ENCODE measurements around the gene CHD3.

CHD3 gene

DNA sequence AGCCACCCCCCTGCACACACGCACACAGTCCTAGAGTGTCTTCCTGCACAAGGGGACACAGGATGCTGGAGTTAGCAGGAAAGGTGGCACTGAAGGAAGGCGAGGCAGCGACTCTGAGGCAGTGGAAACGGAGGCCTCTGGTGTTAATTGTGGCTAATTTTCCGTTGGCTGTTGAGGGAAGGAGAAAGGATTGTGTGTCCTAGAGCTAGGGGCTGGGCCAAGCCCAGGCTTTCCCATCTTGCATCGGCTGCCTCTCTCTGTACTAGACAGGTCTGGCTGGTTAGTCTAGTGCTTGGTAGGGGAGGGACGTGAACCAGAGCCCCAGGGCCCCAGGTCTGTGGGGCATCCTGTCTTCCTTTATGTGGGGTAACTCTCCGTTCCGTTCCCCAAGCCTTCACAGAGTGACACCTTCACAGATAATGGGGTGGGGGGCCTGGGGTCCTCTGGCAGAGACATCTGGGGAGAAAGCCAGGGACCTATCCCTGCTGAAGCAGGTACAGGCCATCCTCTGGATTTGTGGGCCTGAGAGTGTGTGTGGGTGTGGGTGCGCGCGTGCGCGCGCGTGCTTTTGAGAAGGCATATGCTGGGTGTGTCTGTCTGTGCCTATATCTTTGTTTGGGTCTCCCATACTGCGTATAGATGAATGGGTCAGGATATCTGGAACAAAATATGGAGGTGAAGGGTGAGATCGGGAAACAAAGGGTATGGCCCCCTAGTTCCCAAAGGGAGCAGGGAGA is at the start of gene CHD3:
Gene CHD3 (plus strand): TSS at position 606 of the 737 bp plus-strand sequence. CDS start 212 bp downstream, outside the sequence.
- peak; percentile 81 for DNase-seq

DNA sequence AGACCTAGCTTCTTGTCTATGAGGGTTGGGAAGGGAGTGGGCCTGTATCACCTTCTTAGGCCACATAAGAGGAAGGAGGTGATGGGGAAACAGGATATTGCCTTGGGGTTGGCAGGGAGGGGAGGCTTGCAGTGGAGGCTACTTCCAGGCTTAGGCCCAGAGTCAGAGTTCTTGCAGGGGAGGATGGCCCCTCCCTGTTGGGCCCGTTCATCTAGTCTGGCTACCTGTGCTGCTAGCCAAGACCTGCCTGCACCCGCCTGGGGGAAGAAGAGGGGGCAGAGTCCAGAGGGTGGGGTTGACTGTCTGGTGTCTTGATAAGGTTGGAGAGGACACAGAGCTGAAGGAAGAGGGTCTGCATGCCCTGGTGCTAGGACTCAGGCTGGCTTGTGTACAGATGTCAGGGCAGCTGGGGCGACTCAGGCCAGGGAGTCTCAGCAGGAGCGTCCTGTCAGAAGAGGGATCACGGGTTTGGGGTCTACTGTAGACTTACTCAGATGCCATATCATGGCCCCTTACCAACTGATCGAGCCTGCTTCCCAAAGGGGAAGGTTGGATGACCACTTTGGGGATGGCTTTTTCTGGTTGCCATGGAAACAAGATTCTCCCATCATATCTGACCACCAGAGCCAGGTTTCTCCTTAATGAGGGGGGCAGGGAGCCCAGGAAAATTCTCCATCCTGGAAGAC is 49.3 kb upstream of the CHD3 start:
- DNase-seq, result no peak

DNA sequence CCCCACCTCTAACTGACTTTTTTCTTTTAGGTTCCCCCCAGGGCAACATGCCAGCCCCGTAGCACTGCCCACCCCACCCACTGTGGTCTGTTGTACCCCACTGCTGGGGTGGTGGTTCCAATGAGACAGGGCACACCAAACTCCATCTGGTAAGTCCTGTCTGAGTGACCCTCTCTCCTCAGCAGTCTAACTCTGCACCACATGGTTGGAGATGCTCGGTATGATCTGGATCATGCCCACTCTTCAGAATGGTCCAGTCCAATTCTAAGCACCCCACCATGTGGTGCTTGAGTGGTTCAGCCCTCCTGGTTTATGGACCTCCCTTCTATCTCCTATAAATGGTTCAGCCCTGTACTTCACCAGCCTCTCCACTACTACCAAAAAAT is 48.7 kb upstream of the CHD3 start:
- no peak for DNase-seq

DNA sequence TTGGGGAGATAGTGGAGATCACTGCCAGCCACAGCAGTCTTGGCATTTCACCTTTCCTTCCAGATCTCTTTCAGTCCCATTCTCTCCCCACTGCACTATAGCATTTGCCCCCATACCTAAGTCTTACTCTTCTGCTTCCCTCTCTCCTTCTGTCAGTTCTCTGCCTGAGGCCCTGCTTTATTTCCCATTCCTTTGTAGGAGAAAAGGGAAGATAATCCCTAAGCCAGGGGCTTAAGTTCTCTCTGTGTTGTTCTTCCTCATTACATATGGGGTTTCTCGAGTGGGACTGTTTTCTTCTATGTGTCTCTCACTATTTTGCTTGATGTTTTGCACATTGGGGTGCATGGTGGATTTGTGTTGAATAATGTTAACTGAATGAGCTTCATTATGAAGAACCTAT is 48.1 kb upstream of the CHD3 start:
- no peak for DNase-seq

DNA sequence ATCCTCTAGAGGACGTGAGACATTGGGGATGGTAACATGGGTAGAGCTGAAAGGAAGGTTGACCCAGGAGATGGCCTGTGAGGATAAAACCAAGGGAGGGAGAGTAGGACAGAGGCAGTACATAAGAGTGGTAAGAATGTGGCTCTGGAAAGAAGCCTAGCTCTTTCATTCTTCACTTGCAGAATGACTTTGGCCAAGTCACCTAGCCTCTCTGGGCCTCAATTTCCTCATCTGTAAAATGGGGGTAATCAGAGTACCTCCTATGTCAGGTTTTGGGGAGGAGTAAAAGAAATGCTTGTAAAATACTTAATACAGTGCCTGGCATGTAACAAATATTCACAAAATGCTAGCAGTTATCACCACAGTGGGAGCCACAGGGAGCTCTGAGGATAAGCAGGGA is 47.7 kb upstream of the CHD3 start:
- no peak for DNase-seq

DNA sequence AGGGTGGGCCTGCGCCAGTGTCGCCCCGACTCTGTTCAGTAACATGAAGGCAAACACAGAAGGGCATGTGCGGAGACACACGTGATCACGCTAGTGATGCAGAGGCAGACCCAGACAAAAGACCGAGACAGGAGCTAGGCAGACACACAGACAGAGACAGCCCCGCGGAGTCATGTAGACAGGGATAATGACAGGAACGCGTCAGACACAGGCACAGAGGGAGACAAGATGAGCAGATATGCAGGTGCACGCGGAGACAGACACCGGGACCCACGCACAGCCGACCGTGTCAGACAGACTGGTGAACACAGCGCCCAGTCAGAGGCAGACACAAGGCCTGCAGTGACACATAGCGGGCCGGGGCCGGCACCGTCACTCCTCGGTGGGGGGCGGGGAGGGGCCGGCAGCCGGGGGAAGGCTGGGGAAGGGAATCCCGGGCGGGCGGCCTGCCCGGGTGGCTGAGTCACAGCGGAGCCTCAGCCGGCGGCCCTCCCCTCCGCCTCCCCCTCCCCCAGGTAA is 47.1 kb upstream of the CHD3 start:
- peak; percentile 96 for DNase-seq

DNA sequence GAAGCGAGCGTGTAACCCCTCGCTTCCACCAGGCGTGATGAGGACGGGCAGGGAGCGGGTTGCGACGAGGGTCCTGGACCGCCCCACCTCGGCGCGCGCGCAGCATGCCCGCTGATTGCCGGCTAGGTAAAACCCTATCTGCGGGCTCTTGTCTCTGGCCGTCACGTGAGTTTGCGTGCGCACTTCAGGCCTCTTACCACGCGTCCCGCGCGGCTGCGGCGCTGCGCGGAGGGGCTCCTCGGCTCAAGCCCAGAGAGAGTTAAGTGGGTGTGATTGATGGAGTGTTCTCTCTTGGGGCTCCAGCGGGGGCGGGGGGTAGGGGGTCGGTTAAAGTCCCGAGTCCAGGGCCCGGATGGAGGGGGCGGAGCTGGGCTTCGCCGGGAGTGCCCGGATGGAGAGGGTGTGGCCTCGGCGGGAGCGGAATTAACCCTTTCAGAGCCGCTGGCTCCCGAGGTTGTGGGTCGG is 46.6 kb upstream of the CHD3 start:
- DNase-seq, result peak; percentile 97

DNA sequence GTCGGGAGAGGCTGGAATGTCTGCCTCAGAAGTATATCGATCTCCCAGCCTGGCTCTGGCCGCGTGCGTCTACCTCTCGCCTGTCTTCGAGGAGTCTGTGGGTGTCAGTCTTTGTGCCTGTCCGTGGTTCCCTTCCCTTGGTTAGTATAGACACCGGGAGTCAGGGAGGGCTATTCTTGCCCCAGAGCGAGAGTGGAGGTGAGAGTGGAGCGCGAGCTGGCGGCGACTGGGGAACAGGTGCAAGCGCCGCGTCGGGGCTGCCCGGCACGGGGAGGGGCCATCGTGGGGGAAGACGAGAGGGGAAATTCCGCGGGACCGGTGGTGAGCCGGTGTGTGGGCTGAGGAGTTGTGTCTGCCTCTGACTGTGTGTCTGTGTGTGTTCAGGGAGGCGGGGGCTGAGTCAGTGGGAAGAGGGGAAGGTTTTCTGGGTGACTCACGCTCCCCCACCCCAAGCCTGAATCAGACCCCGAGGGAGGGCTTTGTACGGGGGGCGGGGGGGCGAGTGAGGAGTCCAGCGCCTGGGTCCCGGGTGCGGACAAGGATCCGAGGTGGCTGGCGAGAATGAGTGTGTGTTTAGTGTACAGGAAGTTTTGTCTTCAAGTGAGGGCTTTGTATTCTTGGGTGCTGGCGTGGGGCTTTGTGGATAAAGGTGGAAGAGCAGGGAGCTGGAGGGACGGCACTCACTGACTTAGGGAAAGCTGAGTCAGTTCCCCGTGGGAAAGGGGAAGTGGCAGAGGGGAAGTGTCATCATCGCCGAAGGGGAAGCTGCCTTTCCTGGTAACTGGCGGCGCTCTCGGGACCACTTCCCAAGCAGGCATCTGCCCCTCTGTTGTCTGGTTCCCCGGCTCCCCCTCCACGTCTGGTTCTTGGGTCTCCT is 46.0 kb upstream of the CHD3 start:
- DNase-seq, result no peak

DNA sequence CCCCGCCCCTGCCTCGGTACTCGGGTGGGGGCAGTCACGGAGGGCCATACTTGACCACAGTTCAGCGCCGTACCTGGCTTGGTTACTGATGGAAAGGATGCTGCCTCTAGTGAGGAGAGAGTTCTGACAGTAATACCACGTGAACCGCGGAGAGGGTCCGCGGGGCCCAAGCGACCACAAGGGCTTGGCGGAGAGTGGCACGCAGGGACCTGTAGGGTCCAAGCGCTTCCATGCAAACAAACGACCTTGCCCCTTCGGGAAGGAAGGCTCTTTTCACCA is 45.4 kb upstream of the CHD3 start:
- peak; percentile 90 for DNase-seq

DNA sequence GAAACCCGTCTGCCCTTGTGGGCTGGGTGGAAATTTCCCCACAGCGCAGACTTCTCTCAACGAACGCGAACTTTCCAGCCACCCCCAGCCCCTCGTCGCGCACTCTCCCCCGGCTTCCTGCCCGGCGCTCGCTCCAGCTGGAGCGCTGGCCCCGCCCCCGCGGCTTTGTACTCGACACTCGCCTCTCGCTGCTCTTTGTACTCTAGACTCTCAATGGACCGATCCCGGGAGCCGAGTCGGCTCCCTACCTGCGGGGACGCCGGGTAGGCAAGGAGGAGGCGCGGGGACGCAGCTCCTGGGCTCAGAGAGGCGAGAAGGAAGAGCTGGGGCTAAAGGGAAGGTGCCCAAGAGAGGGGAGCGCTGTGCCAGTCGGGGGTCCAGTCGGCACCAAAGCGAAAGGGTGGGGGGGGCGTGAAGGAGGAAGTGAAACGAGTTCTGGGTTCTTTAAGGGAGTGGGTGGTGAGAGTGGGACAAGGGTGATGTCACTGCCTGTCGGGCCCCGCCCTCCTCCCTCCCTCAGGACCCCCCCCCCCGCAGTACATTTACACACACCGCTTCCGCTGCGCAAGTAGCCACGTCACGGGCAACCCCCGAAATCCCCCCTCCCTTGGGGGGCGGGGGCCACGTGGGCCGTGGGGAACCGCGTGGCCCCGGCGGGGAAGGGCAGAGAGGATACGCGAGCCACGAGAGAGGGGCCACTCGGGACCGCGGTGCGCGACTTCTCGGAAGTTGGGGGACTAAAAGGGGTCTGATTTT is 44.9 kb upstream of the CHD3 start:
- DNase-seq, result peak; percentile 95

DNA sequence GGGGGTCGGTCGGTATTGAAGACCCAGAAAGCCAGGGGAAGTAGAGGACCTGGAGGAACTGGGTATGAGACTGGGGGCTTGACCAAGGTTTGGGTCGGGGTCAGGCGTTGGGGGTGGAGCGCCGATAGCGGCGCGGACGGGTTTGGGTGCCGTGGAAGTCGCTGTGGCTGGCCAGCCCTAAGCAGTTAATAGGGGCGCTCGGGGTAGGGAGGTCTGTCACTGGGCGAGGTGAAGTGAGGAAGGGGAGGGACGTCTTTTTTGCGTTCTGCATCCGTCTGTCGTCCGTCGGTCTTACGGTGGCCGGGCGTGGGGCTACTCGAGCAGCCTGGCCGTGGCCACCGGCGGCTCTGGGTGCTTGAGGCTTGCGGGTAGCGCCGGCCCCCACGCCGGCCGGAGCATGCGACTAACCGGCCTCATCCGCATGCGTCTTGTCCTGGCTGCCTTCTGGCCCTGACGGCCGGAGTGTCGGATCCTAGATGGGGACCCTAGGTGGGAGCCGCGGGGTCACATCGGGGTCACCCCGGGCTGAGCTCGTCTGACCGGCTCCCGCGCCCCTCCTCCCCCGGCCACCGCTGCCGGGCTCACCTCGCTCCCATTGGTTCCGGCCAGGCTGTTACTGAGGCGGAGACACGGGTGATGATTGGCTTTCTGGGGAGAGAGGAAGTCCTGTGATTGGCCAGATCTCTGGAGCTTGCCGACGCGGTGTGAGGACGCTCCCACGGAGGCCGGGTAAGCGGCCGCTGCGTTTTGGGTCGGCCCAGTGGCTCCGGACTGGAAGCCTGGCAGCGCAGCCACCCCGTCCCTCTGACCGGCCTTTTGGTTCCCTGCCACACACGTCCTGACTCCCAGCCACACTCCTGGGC is 44.1 kb upstream of the CHD3 start:
- DNase-seq, result peak; percentile 91

DNA sequence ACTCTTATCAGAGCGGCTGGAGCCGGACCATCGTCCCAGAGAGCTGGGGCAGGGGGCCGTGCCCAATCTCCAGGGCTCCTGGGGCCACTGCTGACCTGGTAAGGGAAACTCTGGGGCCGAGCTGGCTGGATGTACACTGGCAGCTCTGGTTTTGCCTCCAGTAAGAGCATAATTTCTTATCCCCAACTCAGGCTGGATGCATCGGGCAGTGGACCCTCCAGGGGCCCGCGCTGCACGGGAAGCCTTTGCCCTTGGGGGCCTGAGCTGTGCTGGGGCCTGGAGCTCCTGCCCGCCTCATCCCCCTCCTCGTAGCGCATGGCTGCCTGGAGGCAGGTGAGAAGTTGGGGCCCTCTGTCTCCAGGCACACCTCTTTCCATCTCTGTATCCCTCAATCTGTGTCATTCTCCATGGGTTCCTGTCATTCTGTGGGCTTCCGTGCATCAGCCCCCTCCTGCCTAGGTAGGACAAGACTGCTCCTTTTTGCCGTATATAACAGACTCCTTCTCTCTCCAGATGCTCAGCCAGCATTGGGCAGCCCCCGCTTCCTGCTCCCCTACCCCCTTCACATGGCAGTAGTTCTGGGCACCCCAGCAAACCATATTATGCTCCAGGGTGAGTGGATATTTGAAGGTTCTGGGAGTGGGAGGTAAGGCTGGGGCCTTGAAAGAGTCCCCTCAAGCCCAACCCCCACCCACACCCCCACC is 43.1 kb upstream of the CHD3 start:
- DNase-seq, result no peak

DNA sequence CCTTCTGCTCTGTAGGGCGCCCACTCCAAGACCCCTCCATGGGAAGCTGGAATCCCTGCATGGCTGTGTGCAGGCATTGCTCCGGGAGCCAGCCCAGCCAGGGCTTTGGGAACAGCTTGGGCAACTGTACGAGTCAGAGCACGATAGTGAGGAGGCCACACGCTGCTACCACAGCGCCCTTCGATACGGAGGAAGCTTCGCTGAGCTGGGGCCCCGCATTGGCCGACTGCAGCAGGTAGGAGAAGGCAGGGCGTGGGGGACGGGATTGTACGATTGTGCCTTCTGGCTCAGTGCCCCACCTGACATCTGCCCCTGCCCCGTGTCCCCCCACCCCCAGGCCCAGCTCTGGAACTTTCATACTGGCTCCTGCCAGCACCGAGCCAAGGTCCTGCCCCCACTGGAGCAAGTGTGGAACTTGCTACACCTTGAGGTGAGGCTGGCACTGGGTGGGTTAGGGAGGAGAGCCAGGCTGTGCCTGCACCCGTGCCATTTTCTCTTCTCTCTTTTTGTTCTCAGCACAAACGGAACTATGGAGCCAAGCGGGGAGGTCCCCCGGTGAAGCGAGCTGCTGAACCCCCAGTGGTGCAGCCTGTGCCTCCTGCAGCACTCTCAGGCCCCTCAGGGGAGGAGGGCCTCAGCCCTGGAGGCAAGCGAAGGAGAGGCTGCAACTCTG is 42.4 kb upstream of the CHD3 start:
- no peak for DNase-seq

DNA sequence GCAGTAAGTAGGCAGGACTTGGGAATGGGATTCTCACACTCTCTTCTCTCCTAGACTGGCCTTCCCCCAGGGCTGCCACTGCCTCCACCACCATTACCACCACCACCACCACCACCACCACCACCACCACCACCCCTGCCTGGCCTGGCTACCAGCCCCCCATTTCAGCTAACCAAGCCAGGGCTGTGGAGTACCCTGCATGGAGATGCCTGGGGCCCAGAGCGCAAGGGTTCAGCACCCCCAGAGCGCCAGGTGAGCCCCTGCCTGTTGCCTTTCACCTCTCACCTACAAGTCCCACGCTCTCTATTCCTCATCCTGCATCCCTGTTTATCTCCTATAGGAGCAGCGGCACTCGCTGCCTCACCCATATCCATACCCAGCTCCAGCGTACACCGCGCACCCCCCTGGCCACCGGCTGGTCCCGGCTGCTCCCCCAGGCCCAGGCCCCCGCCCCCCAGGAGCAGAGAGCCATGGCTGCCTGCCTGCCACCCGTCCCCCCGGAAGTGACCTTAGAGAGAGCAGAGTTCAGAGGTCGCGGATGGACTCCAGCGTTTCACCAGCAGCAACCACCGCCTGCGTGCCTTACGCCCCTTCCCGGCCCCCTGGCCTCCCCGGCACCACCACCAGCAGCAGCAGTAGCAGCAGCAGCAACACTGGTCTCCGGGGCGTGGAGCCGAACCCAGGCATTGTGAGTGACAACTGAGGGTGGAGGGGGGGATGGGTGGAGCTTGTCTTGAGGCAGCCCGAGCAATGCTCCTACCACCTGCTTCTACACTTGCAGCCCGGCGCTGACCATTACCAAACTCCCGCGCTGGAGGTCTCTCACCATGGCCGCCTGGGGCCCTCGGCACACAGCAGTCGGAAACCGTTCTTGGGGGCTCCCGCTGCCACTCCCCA is 41.6 kb upstream of the CHD3 start:
- no peak for DNase-seq

DNA sequence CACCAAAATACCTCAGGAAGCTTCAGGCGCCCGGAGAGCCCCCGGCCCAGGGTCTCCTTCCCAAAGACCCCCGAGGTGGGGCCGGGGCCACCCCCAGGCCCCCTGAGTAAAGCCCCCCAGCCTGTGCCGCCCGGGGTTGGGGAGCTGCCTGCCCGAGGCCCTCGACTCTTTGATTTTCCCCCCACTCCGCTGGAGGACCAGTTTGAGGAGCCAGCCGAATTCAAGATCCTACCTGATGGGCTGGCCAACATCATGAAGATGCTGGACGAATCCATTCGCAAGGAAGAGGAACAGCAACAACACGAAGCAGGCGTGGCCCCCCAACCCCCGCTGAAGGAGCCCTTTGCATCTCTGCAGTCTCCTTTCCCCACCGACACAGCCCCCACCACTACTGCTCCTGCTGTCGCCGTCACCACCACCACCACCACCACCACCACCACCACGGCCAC is 40.4 kb upstream of the CHD3 start:
- DNase-seq, result no peak

DNA sequence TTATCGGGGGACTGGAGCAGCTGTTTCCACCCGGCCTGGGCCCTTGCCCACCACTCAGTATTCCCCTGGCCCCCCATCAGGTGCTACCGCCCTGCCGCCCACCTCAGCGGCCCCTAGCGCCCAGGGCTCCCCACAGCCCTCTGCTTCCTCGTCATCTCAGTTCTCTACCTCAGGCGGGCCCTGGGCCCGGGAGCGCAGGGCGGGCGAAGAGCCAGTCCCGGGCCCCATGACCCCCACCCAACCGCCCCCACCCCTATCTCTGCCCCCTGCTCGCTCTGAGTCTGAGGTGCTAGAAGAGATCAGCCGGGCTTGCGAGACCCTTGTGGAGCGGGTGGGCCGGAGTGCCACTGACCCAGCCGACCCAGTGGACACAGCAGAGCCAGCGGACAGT is 39.9 kb upstream of the CHD3 start:
- no peak for DNase-seq

DNA sequence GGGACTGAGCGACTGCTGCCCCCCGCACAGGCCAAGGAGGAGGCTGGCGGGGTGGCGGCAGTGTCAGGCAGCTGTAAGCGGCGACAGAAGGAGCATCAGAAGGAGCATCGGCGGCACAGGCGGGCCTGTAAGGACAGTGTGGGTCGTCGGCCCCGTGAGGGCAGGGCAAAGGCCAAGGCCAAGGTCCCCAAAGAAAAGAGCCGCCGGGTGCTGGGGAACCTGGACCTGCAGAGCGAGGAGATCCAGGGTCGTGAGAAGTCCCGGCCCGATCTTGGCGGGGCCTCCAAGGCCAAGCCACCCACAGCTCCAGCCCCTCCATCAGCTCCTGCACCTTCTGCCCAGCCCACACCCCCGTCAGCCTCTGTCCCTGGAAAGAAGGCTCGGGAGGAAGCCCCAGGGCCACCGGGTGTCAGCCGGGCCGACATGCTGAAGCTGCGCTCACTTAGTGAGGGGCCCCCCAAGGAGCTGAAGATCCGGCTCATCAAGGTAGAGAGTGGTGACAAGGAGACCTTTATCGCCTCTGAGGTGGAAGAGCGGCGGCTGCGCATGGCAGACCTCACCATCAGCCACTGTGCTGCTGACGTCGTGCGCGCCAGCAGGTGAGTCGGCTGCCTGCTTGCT is 39.3 kb upstream of the CHD3 start:
- DNase-seq, result no peak

DNA sequence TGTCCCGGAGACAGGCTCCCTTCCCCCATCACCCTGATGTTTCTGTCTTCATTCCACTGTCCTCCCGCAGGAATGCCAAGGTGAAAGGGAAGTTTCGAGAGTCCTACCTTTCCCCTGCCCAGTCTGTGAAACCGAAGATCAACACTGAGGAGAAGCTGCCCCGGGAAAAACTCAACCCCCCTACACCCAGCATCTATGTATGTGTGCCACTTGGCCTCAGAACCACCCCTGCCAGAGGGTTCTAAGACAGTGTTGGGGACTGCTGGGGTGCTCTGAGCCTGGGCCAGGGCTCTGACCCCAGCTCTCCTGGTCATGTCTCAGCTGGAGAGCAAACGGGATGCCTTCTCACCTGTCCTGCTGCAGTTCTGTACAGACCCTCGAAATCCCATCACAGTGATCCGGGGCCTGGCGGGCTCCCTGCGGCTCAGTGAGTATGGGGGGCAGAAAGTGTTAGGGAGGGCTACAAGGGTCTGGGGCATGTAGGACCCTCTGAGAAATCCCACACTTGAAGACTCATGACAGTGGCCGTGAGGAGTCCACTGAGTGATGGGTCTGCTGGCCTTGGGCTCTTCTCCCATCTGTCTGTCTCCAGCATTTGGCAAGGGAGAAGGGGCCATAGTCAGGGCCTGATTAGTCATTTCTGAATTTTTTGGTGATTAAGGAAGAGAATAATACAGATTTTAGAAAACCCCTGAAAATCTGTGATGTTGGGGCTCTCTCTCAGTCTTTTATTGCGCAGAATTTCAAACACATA is 38.7 kb upstream of the CHD3 start:
- DNase-seq, result no peak
